ENCODE measurements around the gene SVEP1. TPM values are rescaled to one million over a fixed set of nuclear protein-coding genes. Genes with fewer than 3 reads are reported as not detected.

Gene SVEP1
- total RNA-seq, 1 experiment from 2014 or later: not detected

GRCh38 chr9:110319781-110320492, 259.6 kb downstream of the SVEP1 start:
- Histone ChIP-seq H3K9me3 (replicated peaks) (no peaks in the 10 kb centered on the region), H3K27ac (no peak overlapping the region), H3K36me3 (no peaks in the 10 kb centered on the region), H3K4me1 (replicated peaks) (no peaks in the 10 kb centered on the region), H3K27me3 (replicated peaks) (no peaks in the 10 kb centered on the region), H3K4me3 (no peak overlapping the region)
- DNase-seq (ENCODE audit: low read depth in 1 of 2, low spot score in 2 of 2): no peak

- Histone ChIP-seq H3K27ac (no peak overlapping the region), H3K36me3 (no peaks in the 10 kb centered on the region), H3K9me3 (replicated peaks) (no peaks in the 10 kb centered on the region), H3K4me3 (no peak overlapping the region), H3K4me1 (replicated peaks) (no peaks in the 10 kb centered on the region), H3K27me3 (replicated peaks) (no peaks in the 10 kb centered on the region)
- DNase-seq (ENCODE audit: low read depth in 1 of 2, low spot score in 2 of 2): no peak
These were observed 261.6 kb downstream of the SVEP1 start for GRCh38 chr9:110317911-110318310.

DNA sequence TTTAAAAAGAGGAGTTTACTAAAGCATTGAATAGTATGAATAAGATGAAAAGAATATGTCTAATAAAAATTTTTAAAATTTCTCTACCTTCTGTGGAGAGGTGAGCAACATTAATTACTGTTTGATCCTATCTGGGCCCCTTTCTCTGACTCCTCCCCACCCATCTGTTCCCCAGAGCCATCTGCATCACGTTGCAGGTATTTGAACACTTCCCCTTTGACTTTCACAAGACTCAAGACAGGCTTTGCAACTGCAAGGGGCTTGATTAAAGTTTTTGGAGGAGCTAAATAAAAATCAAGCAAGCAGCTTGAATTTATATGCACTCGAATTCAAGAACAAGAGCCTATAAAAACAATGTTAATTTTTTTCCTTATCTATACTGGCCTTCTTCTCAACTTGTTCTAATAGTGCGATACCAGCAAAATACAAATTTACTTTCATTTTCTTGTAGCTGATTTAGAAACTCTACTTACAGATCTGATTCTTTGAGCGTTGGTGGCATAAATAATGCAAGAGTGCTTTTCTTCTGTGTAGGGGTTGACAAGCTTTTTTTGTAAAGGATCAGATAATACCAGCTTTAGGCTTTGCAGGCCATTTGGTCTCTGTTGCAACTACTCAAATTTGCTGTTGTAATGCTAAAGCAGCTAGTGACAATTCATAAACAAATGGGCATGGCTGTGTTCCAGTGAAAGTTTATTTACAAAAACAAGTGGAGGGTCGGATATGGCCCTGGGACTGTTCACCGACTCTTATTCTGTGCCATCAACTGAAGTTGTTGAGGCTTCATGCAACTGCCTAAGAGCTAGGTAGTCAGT, 263.1 kb downstream of the SVEP1 start:
- Histone ChIP-seq H3K27me3 (replicated peaks) (no peaks in the 10 kb centered on the region), H3K27ac (no peak overlapping the region), H3K36me3 (no peaks in the 10 kb centered on the region), H3K4me3 (no peak overlapping the region), H3K4me1 (replicated peaks) (no peaks in the 10 kb centered on the region), H3K9me3 (replicated peaks) (no peaks in the 10 kb centered on the region)
- no peak for DNase-seq (ENCODE audit: low read depth in 1 of 2, low spot score in 2 of 2)

Other genes starting within 250 kb of the SVEP1 start
- gene TXNDC8, start 241.9 kb downstream of the SVEP1 start, total RNA-seq (2014; rRNA removed; shearing (Covaris generic)): not detected in 2 replicates
- 0.08 and 0.16 TPM in 2 replicates for gene MUSK, start 89.0 kb upstream of the SVEP1 start, total RNA-seq (2014; rRNA removed; shearing (Covaris generic))